CD14-positive monocyte (primary cell): ENCODE measurements around the gene LRRC4C. TPM values are rescaled to one million over a fixed set of nuclear protein-coding genes. Genes with fewer than 3 reads are reported as not detected.

Experiments
- DNase-seq, 3 donors: peaks; one replicate each; pipeline ENCODE4 v3.0.0-alpha.2; 2011 to 2022
- H2AFZ ChIP-seq: 2 replicates; pipeline ENCODE4 v1.6.0; 2012; ENCODE audit warnings: mild to moderate bottlenecking, low read depth, low read length, inconsistent platforms; ENCODE audit not compliant: insufficient read depth, poor library complexity, severe bottlenecking
- H3K27ac ChIP-seq, 2 donors: 1 replicate in 1 of 2; 2 replicates in 1 of 2; pipeline ENCODE4 v1.5.1; 2012 to 2013; ENCODE audit warnings: low read length in 2 of 2, control low read depth in 1 of 2, inconsistent platforms in 1 of 2, low read depth in 1 of 2, mild to moderate bottlenecking in 1 of 2
- H3K27me3 ChIP-seq, 2 donors: one replicate each; pipeline versions ENCODE4 v1.6.0 to v1.6.1; 2011 to 2013; ENCODE audit warnings: low read length in 2 of 2; ENCODE audit not compliant: control insufficient read depth in 2 of 2, insufficient read depth in 2 of 2
- H3K36me3 ChIP-seq, 2 donors: replicated peaks in 1 of 2; 1 replicate in 1 of 2; 2 replicates in 1 of 2; pipeline versions ENCODE4 v1.5.1 to v1.6.1; 2012 to 2013; ENCODE audit warnings: low read length in 2 of 2, control low read depth in 1 of 2, inconsistent platforms in 1 of 2, mild to moderate bottlenecking in 1 of 2; ENCODE audit not compliant: insufficient read depth in 2 of 2, control insufficient read depth in 1 of 2
- H3K4me1 ChIP-seq, 2 donors: 1 replicate in 1 of 2; 2 replicates in 1 of 2; pipeline versions ENCODE4 v1.5.1 to v1.6.1; 2012 to 2013; ENCODE audit warnings: low read length in 2 of 2, control low read depth in 1 of 2, inconsistent platforms in 1 of 2, mild to moderate bottlenecking in 1 of 2, moderate library complexity in 1 of 2; ENCODE audit not compliant: insufficient read depth in 2 of 2, control insufficient read depth in 1 of 2
- H3K4me2 ChIP-seq: replicated peaks from 2 replicates; pipeline ENCODE3; 2012; ENCODE audit warnings: low read length, moderate library complexity, mild to moderate bottlenecking; ENCODE audit not compliant: poor library complexity, severe bottlenecking; ENCODE audit errors: extremely low read depth
- H3K4me3 ChIP-seq, 3 experiments: fragments of 200-600 bp in 1 of 3; sonication (generic) in 1 of 3; replicated peaks in 1 of 3; 1 replicate in 2 of 3; 2 replicates in 1 of 3; pipeline ENCODE4 v1.5.1; 2011 to 2013; ENCODE audit warnings: low read length in 3 of 3, mild to moderate bottlenecking in 3 of 3, control low read depth in 2 of 3, low read depth in 2 of 3, inconsistent platforms in 1 of 3, moderate library complexity in 1 of 3
- H3K79me2 ChIP-seq: 2 replicates; pipeline ENCODE4 v1.6.0; 2012; ENCODE audit warnings: mild to moderate bottlenecking, control low read depth, inconsistent platforms, low read length, moderate library complexity; ENCODE audit not compliant: insufficient read depth
- H3K9ac ChIP-seq: 2 replicates; pipeline ENCODE4 v1.6.0; 2017; ENCODE audit warnings: low read length, mild to moderate bottlenecking; ENCODE audit not compliant: insufficient read depth, poor library complexity, severe bottlenecking
- H3K9me3 ChIP-seq, 2 donors: replicated peaks in 1 of 2; 1 replicate in 1 of 2; 2 replicates in 1 of 2; pipeline versions ENCODE4 v1.5.1 to v1.6.1; 2012 to 2013; ENCODE audit warnings: low read length in 2 of 2, control low read depth in 1 of 2; ENCODE audit not compliant: control insufficient read depth in 1 of 2, insufficient read depth in 1 of 2
- H4K20me1 ChIP-seq: 2 replicates; pipeline ENCODE4 v1.6.0; 2012; ENCODE audit warnings: mild to moderate bottlenecking, low read length, control low read depth, moderate library complexity; ENCODE audit not compliant: insufficient read depth
- H3K27ac Mint-ChIP-seq, 7 donors: one replicate each; pipeline ENCODE4 v1.8.0; 2020; ENCODE audit warnings: mild to moderate bottlenecking in 7 of 7, mixed read lengths in 7 of 7, moderate library complexity in 6 of 7, inconsistent platforms in 2 of 7
- H3K27me3 Mint-ChIP-seq, 3 donors: one replicate each; pipeline ENCODE4 v1.8.0; 2021 to 2022; ENCODE audit warnings: low read depth in 3 of 3, mild to moderate bottlenecking in 3 of 3, mixed read lengths in 3 of 3, moderate library complexity in 3 of 3, inconsistent platforms in 1 of 3
- H3K36me3 Mint-ChIP-seq, 2 donors: one replicate each; pipeline ENCODE4 v1.8.0; 2020; ENCODE audit warnings: mixed read lengths in 2 of 2, inconsistent platforms in 1 of 2, mild to moderate bottlenecking in 1 of 2
- H3K4me1 Mint-ChIP-seq: one replicate; pipeline ENCODE4 v1.8.0; 2020; ENCODE audit warnings: mild to moderate bottlenecking, mixed read lengths
- H3K4me3 Mint-ChIP-seq, 2 donors: one replicate each; pipeline ENCODE4 v1.8.0; 2020; ENCODE audit warnings: mild to moderate bottlenecking in 2 of 2, mixed read lengths in 2 of 2, moderate library complexity in 1 of 2
- H3K9me3 Mint-ChIP-seq, 7 donors: one replicate each; pipeline ENCODE4 v1.8.0; 2020 to 2022; ENCODE audit warnings: mixed read lengths in 7 of 7, mild to moderate bottlenecking in 6 of 7, moderate library complexity in 6 of 7, inconsistent platforms in 2 of 7
- CTCF ChIP-seq: fragments of 200-600 bp; IDR thresholded peaks from one replicate; pipeline ENCODE4 v1.8.0; 2022; ENCODE audit warnings: antibody characterized with exemption, mild to moderate bottlenecking
- WGBS: methylation state at CpG from one replicate; pipeline ENCODE4 v1.1.5; 2013; ENCODE audit warnings: missing lambda C conversion rate; ENCODE audit not compliant: insufficient coverage; 5-methylcytosine and 5-hydroxymethylcytosine counted together
- intact Hi-C, 2 donors: fragments of 100-400 bp; cut with micrococcal nuclease; formaldehyde crosslinking; loops; one replicate each; pipeline versions ENCODE4 v1.15.0 to v1.15.1; 2023
- polyA plus RNA-seq, 3 donors: library from polyadenylated mRNA; depleted of rRNA in 1 of 3; unstranded in 2 of 3; stranded (reverse) in 1 of 3; fragments of 300-500 nt in 2 of 3; fragments of >200 nt in 1 of 3; fragmentation: Illumina TruSeq in 2 of 3; gene quantifications; 1 replicate in 2 of 3; 2 replicates in 1 of 3; pipeline ENCODE4 v1.2.3, GENCODE V29; 2012 to 2021

Gene LRRC4C
- polyA plus RNA-seq, 3 donors: not detected

DNA sequence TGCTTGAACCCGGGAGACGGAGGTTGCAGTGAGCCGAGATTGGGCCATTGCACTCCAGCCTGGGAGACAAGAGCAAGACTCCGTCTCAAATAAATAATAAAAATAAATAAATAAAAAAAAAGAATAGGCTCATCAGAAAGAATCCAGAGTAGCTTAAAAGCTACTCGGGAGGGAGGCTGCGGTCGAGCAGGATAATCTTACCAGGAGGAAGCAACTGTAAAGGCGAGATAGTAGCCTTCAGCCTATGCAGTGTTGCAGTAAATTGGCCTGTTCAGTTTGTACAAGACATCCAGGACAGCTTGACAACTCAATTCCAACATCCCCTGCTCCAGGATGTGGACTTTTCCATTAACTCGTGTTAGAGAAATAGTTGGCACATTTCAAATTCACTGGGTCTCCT is 1164.7 kb downstream of the LRRC4C start:
- no peak overlapping the region for H3K4me2 ChIP-seq
- Mint-ChIP-seq H3K4me3 (no peak overlapping the region), H3K9me3 (peaks cover 0 to 10% (median 5%) of the 10 kb centered on the region in 7 donors), H3K27me3 (peaks cover 26 to 31% (median 30%) of the 10 kb centered on the region in 3 donors), H3K4me1 (peaks cover 11% of the 10 kb centered on the region), H3K36me3 (peaks cover 0 to 1% of the 10 kb centered on the region in 2 donors), H3K27ac (no peak overlapping the region)
- H4K20me1 ChIP-seq: no peaks in the 10 kb centered on the region
- H3K4me3 ChIP-seq: no peak overlapping the region
- H2AFZ ChIP-seq: no peak overlapping the region
- intact Hi-C loops: no loop called here
- no peak for DNase-seq
- peaks cover 5 to 6% of the 10 kb centered on the region in 2 donors for H3K9me3 ChIP-seq
- no peaks in the 10 kb centered on the region for H3K36me3 ChIP-seq
- no peak for TF ChIP-seq CTCF
- no peaks in the 10 kb centered on the region for H3K4me1 ChIP-seq
- no peak overlapping the region for H3K9ac ChIP-seq
- no CpG with 5 or more reads among the region's 9 CpGs for WGBS
- no peak overlapping the region for H3K27ac ChIP-seq
- H3K27me3 ChIP-seq: peaks cover 15 to 32% of the 10 kb centered on the region in 2 donors
- no peaks in the 10 kb centered on the region for H3K79me2 ChIP-seq

- Histone ChIP-seq H3K27me3 (peaks cover 15 to 32% of the 10 kb centered on the region in 2 donors), H3K27ac (no peak overlapping the region), H2AFZ (peak overlapping the region; percentile 43), H3K36me3 (no peaks in the 10 kb centered on the region), H4K20me1 (no peaks in the 10 kb centered on the region), H3K9me3 (peaks cover 5 to 6% of the 10 kb centered on the region in 2 donors), H3K9ac (no peak overlapping the region), H3K4me1 (no peaks in the 10 kb centered on the region), H3K4me3 (no peak overlapping the region), H3K79me2 (no peaks in the 10 kb centered on the region), H3K4me2 (peak overlapping the region; percentile 21)
- intact Hi-C loops: no loop called here
- no peak for TF ChIP-seq CTCF
- Mint-ChIP-seq H3K27ac (no peak overlapping the region), H3K36me3 (peaks cover 0 to 1% of the 10 kb centered on the region in 2 donors), H3K4me1 (peaks cover 11% of the 10 kb centered on the region), H3K9me3 (peaks cover 0 to 10% (median 5%) of the 10 kb centered on the region in 7 donors), H3K4me3 (peak overlapping the region in 1 of 2 donors; percentile 71), H3K27me3 (peaks cover 26 to 31% (median 30%) of the 10 kb centered on the region in 3 donors)
- 73% methylated on average over 10 of the region's 13 CpGs for WGBS
- no peak for DNase-seq
Observed at GRCh38 chr11:40294349-40294735, 1165.1 kb downstream of the LRRC4C start.
